GM19438 (cell line): ENCODE data around the gene FRS3.

Experiments
- ATAC-seq: cut with Tn5 transposase; IDR thresholded peaks from one replicate; pipeline ENCODE4 v1.9.1; 2021; ENCODE audit warnings: low read depth; ENCODE audit not compliant: unreplicated experiment

The FRS3 gene

DNA sequence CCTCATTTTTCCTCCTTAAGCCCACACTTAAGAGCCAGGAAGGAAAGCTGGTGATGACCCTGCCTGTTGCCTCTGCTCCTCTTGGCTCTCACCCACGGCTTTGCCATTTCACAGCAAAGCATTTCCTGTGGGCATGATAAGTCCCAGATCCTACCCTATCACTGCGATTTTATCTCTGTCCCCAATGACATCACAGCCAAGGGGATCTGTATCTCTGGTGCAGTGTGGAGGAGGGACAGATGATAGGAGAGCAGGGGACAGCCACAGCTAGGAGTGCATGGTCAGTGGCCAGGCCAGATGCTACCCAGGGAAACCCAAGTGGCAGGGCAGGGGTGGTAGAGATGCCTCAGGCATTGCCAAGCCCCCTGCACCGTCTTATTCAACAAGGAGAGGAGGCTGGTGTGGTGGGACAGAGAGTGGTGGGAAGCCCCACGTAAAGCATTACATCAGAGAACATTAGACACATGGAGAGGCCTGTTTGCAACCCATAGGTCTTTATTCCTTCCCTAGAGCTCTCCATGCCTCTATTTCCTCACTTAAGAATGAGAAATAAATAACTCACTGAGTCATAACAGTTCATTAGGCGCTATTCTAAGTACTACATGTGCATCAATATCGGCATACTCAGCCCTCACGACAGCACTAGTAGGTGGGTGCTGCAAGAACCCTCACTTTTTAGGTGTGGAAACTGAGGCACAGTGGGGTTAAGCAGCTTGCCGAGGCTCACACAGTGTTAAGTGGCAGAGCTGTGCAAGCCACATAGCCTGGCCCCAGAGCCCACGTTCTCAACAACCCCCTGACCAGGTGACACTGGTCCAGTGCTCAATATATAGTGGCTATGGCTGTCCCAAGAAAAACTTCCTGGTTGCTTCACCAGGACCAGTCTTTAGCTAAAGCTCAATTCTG, 48.9 kb downstream of the FRS3 start:
- no peak for ATAC-seq

DNA sequence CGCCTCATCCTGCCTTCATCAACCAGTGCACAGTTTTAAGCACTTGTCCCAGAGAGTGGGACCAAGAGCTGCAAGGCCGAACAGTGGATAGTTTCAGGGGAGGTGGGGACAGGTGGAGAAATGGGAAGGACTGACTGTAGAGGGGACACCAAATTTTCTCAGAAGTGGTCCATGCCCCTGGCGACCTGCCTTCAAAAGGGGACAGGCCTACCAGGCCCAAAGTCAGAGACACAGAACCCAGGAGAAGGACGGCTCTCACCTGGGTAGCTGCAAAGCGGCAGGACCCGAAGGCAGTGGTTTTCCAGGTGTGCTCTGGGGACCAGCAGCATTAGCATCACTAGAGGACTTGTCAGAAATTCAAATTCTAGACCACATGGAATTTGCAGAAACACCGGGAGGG, 50.1 kb downstream of the FRS3 start:
- ATAC-seq, result no peak

DNA sequence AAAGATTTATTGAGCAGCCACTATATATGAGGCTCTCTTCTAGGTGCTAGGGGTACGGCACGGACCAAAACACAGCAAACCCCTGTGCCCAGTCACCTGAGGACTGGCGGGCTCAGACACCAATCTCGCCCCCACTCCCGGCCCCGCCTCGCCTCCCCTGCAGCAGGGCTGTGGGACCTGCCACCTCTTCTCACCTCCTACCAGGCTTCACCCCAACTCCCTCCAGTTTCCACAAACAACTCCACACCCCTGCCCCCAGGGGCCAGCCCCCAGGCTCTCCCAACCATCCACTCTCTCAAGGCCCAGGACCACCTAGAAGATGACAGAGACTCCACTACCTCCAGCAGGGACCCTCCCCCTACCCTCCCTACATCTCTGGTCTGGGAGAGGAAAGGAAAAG, 50.7 kb downstream of the FRS3 start:
- ATAC-seq, result no peak

DNA sequence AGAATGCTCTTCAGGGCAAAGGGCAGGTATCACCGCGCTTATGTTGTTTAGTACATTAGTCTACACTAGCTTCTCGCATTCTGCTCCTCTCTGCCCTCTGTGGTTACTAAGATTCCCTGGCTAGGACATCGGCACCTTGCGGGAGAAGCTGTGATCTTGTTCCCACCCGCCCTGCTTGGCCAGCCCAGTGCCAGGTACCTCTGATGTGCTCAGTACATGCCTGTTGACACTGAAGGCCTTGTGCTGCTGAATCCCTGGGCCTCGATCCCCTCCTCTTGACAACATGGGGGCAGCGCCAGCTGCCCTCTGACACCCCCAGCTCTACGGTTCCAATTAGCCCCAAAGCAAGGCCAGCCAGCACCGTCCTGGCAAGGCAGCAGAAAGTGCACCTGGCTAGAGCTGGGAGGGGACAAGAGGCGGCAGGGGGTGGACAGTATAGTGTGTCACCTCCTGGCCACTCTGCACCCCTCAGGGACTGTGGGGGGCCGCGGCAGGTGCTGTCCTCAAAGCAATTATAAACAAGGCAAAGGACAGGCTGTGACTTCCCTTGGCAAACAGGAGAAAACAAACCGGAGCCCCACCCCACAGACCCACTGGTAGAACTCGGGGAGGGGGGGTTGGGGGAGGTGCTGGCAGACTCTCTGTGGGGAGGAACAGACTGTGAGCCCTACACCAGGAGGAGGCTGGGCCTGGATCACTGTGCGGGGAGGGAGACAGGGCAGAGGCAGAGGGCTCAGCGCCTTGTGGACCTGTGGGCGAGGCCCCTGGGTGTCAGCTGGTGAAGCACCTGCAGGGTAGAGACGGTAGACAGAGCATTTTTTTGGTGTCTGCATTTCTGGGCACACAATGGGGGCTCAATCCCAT, 51.4 kb downstream of the FRS3 start:
- no peak for ATAC-seq

DNA sequence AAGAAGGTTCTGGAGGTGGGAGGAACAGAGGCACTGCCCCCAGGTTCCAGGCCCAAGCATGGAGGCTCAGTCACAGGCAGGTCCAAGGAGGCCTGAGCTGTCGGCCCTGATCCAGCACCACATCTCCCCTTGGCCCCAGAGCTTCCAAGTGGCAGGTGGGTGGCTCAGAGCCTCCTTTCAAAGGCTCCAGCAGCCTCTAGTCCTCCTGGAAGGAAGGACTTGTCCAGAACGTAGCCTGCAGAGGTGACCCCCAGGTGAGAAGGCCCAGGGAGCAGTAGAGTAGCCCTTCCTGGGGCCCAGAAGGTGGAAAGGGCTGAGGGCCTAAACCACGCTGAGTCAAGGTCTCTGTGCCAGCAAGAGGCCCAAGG, 52.0 kb downstream of the FRS3 start:
- no peak for ATAC-seq

DNA sequence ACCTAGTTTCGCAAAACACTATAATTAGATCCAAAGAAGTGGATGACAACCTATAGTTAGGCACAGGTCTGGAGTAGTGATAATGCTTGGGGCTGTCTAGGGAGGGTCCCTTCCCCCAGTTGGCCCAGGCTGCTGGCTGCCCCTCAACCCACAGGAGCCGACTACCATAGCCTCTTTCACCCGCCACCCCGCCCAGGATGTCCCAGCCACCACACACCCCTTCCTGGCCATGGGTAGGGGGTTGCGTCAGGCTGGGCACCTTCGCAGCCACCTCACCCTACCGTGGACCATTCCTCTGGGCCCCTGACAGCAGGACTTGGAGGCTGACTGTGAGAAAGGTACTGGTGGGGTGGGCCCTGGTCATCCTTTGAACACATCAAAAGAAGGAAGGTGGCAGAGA, 52.8 kb downstream of the FRS3 start:
- no peak for ATAC-seq

DNA sequence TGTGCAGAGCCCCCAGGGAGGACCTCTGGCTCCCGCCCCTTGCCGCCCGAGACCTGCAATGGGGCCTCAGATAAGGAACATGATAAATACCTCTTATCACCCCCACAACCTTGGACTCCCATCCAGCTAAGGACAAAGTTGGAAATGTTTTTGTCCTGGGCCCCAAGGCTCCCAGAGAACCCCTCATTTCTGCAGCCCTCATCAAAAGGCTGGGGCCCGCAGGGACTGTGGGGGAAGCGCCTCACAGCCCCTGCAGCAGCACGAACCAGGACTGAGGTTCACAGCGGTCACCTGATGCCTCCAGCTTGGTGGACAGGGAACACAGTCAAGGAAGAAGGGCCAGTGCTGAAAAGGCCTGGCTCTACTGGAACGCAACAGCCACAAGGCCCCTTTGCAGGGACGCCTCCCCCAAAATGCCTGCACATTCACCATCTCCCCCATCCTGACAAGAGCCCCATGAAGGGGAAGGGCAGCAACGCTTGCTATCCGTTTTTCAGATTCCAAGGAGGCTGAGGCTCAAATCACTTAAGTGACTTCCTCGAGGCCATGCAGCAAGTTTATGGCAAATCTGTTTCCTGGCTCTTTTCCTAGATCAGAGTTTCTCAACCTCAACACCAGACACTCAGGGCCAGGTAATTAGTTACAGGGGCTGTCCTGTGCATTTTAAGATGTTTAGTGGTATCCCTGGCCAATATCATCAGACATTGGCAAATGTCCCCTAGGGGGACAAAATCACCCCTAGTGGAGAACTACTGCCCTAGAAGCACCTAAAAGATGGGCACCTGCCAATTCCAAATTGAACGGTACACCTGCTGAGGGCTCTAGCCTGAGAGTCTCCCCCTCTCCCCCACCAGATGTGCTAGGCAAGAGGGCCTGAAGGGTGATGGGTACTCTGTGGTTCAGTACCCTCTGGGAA, 54.9 kb downstream of the FRS3 start:
- no peak for ATAC-seq

DNA sequence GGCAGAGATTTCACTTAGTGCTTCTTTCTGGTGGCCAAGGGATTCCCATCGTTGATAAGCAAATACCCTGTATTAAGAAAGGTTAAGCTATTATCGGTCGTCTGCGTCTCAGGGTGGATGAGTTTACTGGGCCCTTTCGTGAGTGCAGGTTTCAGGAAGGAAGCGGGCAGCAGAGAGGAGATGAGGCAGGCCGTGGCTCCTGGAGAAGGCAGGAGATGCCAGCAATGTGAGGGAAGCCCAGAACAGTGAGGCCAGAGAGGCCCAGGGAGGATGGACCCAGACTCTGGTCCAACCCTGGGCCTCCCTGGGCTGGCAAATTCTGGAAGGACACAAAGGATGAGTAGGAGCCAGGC, 55.5 kb downstream of the FRS3 start:
- ATAC-seq, result no peak

DNA sequence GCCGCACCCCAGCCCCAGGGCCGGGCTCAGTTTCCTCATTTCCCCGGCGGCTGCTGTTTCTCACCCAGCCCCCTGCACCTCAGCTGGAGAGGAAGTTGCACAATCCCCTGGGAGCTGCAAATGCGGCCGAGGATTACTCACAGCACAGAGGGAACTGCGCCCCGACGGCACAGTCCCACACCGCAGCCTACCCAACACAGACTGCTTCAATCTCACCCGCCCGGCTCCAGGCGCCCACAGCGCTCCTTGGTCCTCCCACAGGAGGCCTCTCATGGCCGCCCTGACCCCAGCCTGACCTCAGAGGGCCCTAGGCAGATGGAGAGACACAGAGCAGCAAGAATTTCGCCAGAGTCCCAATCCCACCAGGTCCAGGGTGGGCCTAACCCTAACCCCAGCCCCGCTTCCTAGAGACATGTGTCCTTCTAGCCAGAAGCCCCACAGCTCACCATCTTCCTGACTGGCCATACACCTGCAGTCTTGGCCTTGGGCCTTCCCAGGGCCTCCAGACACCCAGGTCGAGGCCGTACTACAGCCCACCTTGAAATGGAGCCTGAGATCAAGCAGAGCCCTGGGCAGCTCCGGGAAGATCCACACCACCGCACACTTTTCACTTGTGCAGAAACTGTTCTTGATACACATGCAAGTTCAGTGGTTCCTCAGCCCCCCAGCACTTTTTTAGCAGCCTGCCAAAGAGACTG, 56.0 kb downstream of the FRS3 start:
- ATAC-seq, result peak; percentile 64

DNA sequence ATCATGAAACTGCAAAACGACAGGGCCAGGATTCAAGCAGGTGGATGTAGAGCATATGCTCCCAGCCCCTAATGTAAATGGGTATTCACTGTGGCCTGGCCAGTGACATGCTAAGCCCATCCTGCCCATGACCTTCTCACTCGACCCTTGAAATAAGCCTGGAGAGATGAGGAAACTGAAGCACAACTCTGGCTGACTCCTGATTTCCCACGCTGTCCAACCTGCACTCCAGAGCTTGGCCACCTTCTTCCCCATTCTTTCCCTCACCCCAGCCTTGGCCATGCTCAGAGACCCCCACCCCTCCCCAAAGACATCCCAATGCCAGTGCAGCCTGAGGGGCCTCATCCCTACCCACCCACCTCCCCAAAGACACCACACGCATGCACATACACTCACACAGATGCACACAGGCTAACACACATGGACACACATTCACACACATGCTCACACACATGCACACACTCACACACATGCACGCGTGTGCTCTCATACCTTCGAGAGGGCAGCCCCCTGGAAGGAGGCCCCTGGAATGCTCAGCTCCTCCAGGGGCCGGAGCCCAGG, 56.7 kb downstream of the FRS3 start:
- no peak for ATAC-seq

DNA sequence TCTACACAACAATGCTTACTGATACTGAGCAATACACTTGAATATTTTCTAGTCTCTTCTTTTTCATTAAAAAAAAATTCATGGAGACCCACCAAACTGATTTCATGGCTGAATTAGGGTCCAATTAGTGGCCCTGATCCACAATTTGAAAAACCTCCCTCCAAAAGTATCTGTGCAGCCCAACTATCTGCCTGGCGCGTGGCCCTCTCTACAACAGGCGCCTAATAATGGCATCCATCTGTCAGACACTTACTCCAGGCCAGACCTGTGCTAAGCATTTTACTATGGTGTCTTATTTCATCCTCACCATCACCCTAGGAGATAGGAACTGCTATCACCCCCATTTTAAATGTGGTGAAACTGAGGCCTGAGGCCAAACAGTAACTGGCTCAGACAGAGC, 58.3 kb downstream of the FRS3 start:
- no peak for ATAC-seq

DNA sequence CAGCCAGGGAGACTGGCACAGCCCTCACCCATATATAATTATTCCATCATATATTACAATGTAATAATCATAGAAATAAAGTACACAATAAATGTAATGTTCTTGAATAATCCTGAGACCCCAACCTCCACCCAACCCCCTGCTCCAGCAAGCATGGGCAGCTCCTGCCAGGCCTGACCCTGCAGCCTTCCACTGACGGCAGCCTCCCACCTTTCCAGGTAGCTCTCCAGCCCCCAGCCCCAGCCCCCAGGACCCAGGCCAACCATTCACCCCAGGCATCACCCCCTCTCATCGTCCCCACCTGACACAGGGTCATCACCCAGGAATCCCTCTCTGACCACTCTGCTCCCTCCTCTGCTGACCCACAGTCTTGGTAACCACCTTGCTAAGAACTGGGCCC, 58.9 kb downstream of the FRS3 start:
- no peak for ATAC-seq

DNA sequence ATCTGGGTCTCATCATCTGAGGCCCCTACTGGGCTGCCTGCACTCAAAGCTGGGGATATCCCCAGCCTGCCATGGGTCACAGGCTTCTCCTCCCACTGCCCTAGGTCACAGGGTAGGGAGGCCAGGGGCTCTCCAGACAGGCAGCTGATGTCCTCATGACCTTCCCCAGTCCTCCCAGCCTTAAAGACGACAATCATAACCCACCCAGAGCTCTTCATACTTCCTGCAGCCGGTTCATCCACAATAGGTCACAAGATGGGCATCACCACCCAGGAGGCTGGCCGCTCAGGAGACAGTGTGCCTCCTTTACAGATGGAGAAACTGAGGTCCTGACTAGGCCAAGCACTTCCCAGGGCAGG, 59.5 kb downstream of the FRS3 start:
- ATAC-seq, result no peak
